PC-9 (cell line): Measurements from ENCODE around the gene CUX1.

ENCODE experiments used
- CTCF ChIP-seq: fragments of 200-600 bp; sonication (generic); conservative IDR thresholded peaks from 2 replicates; pipeline ENCODE4 v1.6.1; 2017; ENCODE audit warnings: mixed run types, antibody characterized with exemption, mild to moderate bottlenecking, moderate library complexity
- EZH2 ChIP-seq: fragments of 200-600 bp; sonication (generic); IDR thresholded peaks from 2 replicates; pipeline ENCODE4 v1.8.0; 2017; ENCODE audit warnings: antibody characterized with exemption, low read depth

- no peak for TF ChIP-seq EZH2
- no peak for TF ChIP-seq CTCF
Observed at GRCh38 chr7:101945034-101945758, 127.8 kb downstream of the CUX1 start.
